ENCODE results near the gene ANKRD26. TPM values are rescaled to one million over a fixed set of nuclear protein-coding genes. Genes with fewer than 3 reads are reported as not detected.

Gene ANKRD26
- total and polyA plus RNA-seq, 2 donors (not counting 3 experiments of a cell fraction or from before 2014, with no cell fraction given): 1.0 to 9.5 TPM

DNA sequence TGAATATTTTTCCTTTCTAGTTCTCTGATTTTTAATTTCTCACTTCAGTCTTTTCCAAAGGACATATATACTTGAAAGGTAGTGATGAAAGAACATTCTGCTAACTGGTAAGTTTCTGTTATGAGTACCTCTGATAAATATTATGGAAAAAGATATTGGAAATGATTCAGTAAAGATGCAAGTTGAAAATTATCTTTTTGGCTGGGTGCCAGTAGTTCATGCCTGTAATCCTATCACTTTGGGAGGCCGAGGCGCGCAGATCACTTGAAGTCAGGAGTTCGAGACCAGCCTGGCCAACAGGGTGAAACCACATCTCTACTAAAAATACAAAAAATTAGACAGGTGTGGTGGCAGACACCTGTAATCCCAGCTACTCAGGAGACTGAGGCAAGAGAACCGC, 62.1 kb downstream of the ANKRD26 start:
- Histone ChIP-seq H3K4me2 (ENCODE audit: insufficient read depth, low read length) (no peak overlapping the region), H3K4me1 (ENCODE audit: control insufficient read depth, extremely low read depth, insufficient read depth, low read length) (peaks cover 4% of the 10 kb centered on the region), H4K20me1 (replicated peaks; ENCODE audit: control insufficient read depth, extremely low read depth, insufficient read depth, low read length) (no peaks in the 10 kb centered on the region), H3K9ac (replicated peaks; ENCODE audit: extremely low read depth, insufficient read depth, low read length) (no peak overlapping the region), H3K36me3 (ENCODE audit: control insufficient read depth in 2 of 2, extremely low read depth in 1 of 2, insufficient read depth in 2 of 2, low read length in 2 of 2) (peaks cover 0 to 12% of the 10 kb centered on the region in 2 experiments), H2AFZ (ENCODE audit: low read depth, low read length) (no peak overlapping the region), H3K9me3 (replicated peaks; ENCODE audit: control insufficient read depth, insufficient read depth, low read length) (no peaks in the 10 kb centered on the region), H3K79me2 (ENCODE audit: control insufficient read depth, insufficient read depth, low read length) (no peaks in the 10 kb centered on the region), H3K27me3 (ENCODE audit: control insufficient read depth in 2 of 2, insufficient read depth in 2 of 2, low read length in 2 of 2) (no peaks in the 10 kb centered on the region), H3K4me3 (replicated peaks in 1 of 3; ENCODE audit: insufficient read depth in 1 of 3, low read depth in 1 of 3, low read length in 3 of 3) (no peak overlapping the region), H3K27ac (ENCODE audit: insufficient read depth, low read depth, low read length) (no peak overlapping the region), H3K9me1 (replicated peaks; ENCODE audit: control insufficient read depth, extremely low read depth, insufficient read depth, low read length) (no peaks in the 10 kb centered on the region)
- TF ChIP-seq, protein P1, sequence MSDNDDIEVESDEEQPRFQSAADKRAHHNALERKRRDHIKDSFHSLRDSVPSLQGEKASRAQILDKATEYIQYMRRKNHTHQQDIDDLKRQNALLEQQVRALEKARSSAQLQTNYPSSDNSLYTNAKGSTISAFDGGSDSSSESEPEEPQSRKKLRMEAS (IDR thresholded peaks at IDR 0.05; ENCODE audit: insufficient read depth, insufficient read length): no peak
- TF ChIP-seq POLR2AphosphoS5 (IDR thresholded peaks at IDR 0.05; ENCODE audit: insufficient read depth, low read depth, low read length): no peak
- no peak for TF ChIP-seq MYC (IDR thresholded peaks at IDR 0.05; ENCODE audit: low read depth, low read length)
- TF ChIP-seq FOS (IDR thresholded peaks at IDR 0.05; ENCODE audit: borderline replicate concordance, insufficient read depth, low read length): no peak
- TF ChIP-seq, protein P2, sequence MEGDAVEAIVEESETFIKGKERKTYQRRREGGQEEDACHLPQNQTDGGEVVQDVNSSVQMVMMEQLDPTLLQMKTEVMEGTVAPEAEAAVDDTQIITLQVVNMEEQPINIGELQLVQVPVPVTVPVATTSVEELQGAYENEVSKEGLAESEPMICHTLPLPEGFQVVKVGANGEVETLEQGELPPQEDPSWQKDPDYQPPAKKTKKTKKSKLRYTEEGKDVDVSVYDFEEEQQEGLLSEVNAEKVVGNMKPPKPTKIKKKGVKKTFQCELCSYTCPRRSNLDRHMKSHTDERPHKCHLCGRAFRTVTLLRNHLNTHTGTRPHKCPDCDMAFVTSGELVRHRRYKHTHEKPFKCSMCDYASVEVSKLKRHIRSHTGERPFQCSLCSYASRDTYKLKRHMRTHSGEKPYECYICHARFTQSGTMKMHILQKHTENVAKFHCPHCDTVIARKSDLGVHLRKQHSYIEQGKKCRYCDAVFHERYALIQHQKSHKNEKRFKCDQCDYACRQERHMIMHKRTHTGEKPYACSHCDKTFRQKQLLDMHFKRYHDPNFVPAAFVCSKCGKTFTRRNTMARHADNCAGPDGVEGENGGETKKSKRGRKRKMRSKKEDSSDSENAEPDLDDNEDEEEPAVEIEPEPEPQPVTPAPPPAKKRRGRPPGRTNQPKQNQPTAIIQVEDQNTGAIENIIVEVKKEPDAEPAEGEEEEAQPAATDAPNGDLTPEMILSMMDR (IDR thresholded peaks at IDR 0.05; ENCODE audit: extremely low read depth in 1 of 2, insufficient read depth in 1 of 2, low read depth in 1 of 2, low read length in 2 of 2): no peak
- TF ChIP-seq GATA2 (IDR thresholded peaks at IDR 0.05; ENCODE audit: insufficient read depth, insufficient read length, low read depth, low read length): no peak
- no peak for TF ChIP-seq JUN (IDR thresholded peaks at IDR 0.05; ENCODE audit: borderline replicate concordance, insufficient read depth, insufficient read length, low read depth)
- no peak for TF ChIP-seq EZH2 (IDR thresholded peaks at IDR 0.05; ENCODE audit: borderline replicate concordance, low read depth, low read length, severe bottlenecking)
- TF ChIP-seq POLR2A (IDR thresholded peaks at IDR 0.05; ENCODE audit: low read depth, low read length): no peak
- ChIA-PET POLR2A (no interaction called here), CTCF (no interaction called here)
- no TSS peak for BruUV-seq (replicated peaks)
- DNase-seq (ENCODE audit: low read depth, low spot score) (no peak), FAIRE-seq (no peak)
- intact Hi-C loops (cut with micrococcal nuclease): no loop called here
- dilution Hi-C loops (cut with MboI; ENCODE audit: extremely low pct_ligation_motif_present, low sequenced_read_pairs): no loop called here
